Measurements from ENCODE around the gene NCF2. TPM values are rescaled to one million over a fixed set of nuclear protein-coding genes. Genes with fewer than 3 reads are reported as not detected.

The NCF2 gene
- total RNA-seq, 1 donor from 2014 or later, result 5.9 TPM

- no peak for DNase-seq (ENCODE audit: low spot score)
- Mint-ChIP-seq H3K4me1 (ENCODE audit: low read depth) (peaks cover 18% of the 10 kb centered on the region), H3K27me3 (ENCODE audit: insufficient read depth) (no peaks in the 10 kb centered on the region), H3K4me3 (no peak overlapping the region), H3K36me3 (ENCODE audit: low read depth) (peaks cover 49% of the 10 kb centered on the region), H3K27ac (no peak overlapping the region), H3K9me3 (no peaks in the 10 kb centered on the region)
- intact Hi-C loops (cut with micrococcal nuclease), result loop anchor here (10.0 kb wide), 1 partner anchor 656 kb away; no protein-coding TSS in a partner anchor
Observed at GRCh38 chr1:183520379-183520778, 69.9 kb downstream of the NCF2 start.

GRCh38 chr1:183517401-183517800, 72.9 kb downstream of the NCF2 start:
- DNase-seq (ENCODE audit: low spot score), result no peak
- Mint-ChIP-seq H3K4me3 (no peak overlapping the region), H3K4me1 (ENCODE audit: low read depth) (peaks cover 31% of the 10 kb centered on the region), H3K27ac (no peak overlapping the region), H3K9me3 (no peaks in the 10 kb centered on the region), H3K36me3 (ENCODE audit: low read depth) (peaks cover 44% of the 10 kb centered on the region), H3K27me3 (ENCODE audit: insufficient read depth) (no peaks in the 10 kb centered on the region)
- intact Hi-C loops (cut with micrococcal nuclease), result no loop called here

- intact Hi-C loops (cut with micrococcal nuclease), result no loop called here
- H3K4me1 Mint-ChIP-seq (ENCODE audit: low read depth), result peaks cover 37% of the 10 kb centered on the region
- peaks cover 39% of the 10 kb centered on the region for H3K36me3 Mint-ChIP-seq (ENCODE audit: low read depth)
- no peak overlapping the region for H3K4me3 Mint-ChIP-seq
- H3K27ac Mint-ChIP-seq, result no peak overlapping the region
- no peaks in the 10 kb centered on the region for H3K27me3 Mint-ChIP-seq (ENCODE audit: insufficient read depth)
- no peak for DNase-seq (ENCODE audit: low spot score)
- no peaks in the 10 kb centered on the region for H3K9me3 Mint-ChIP-seq
Observed at GRCh38 chr1:183516725-183517124, 73.5 kb downstream of the NCF2 start.

GRCh38 chr1:183515002-183515689, 75.1 kb downstream of the NCF2 start:
- H3K36me3 Mint-ChIP-seq (ENCODE audit: low read depth), result peaks cover 29% of the 10 kb centered on the region
- no peaks in the 10 kb centered on the region for H3K9me3 Mint-ChIP-seq
- no peaks in the 10 kb centered on the region for H3K27me3 Mint-ChIP-seq (ENCODE audit: insufficient read depth)
- intact Hi-C loops (cut with micrococcal nuclease), result loop anchor here (2.0 kb wide), 1 partner anchor 32 kb away; no protein-coding TSS in a partner anchor
- no peak for DNase-seq (ENCODE audit: low spot score)
- peak overlapping the region; percentile 52 for H3K27ac Mint-ChIP-seq
- peaks cover 40% of the 10 kb centered on the region for H3K4me1 Mint-ChIP-seq (ENCODE audit: low read depth)
- H3K4me3 Mint-ChIP-seq, result no peak overlapping the region

- Mint-ChIP-seq H3K4me3 (no peak overlapping the region), H3K9me3 (no peaks in the 10 kb centered on the region), H3K27ac (no peak overlapping the region), H3K27me3 (ENCODE audit: insufficient read depth) (no peaks in the 10 kb centered on the region), H3K4me1 (ENCODE audit: low read depth) (peaks cover 39% of the 10 kb centered on the region), H3K36me3 (ENCODE audit: low read depth) (peaks cover 29% of the 10 kb centered on the region)
- no peak for DNase-seq (ENCODE audit: low spot score)
- intact Hi-C loops (cut with micrococcal nuclease), result loop anchor here (2.0 kb wide), 1 partner anchor 31 kb away; no protein-coding TSS in a partner anchor
Observed at GRCh38 chr1:183514235-183514634, 76.0 kb downstream of the NCF2 start.

GRCh38 chr1:183512450-183512849, 77.8 kb downstream of the NCF2 start:
- Mint-ChIP-seq H3K36me3 (ENCODE audit: low read depth) (peaks cover 20% of the 10 kb centered on the region), H3K27me3 (ENCODE audit: insufficient read depth) (no peaks in the 10 kb centered on the region), H3K9me3 (no peaks in the 10 kb centered on the region), H3K27ac (no peak overlapping the region), H3K4me1 (ENCODE audit: low read depth) (peaks cover 39% of the 10 kb centered on the region), H3K4me3 (no peak overlapping the region)
- intact Hi-C loops (cut with micrococcal nuclease), result loop anchor here (2.0 kb wide), 1 partner anchor 14 kb away; no protein-coding TSS in a partner anchor
- no peak for DNase-seq (ENCODE audit: low spot score)

GRCh38 chr1:183508694-183509093, 81.6 kb downstream of the NCF2 start:
- Mint-ChIP-seq H3K4me1 (ENCODE audit: low read depth) (peaks cover 17% of the 10 kb centered on the region), H3K36me3 (ENCODE audit: low read depth) (no peaks in the 10 kb centered on the region), H3K4me3 (no peak overlapping the region), H3K27ac (no peak overlapping the region), H3K27me3 (ENCODE audit: insufficient read depth) (no peaks in the 10 kb centered on the region), H3K9me3 (no peaks in the 10 kb centered on the region)
- intact Hi-C loops (cut with micrococcal nuclease), result no loop called here
- no peak for DNase-seq (ENCODE audit: low spot score)

GRCh38 chr1:183506561-183506960, 83.7 kb downstream of the NCF2 start:
- Mint-ChIP-seq H3K27me3 (ENCODE audit: insufficient read depth) (no peaks in the 10 kb centered on the region), H3K27ac (no peak overlapping the region), H3K9me3 (no peaks in the 10 kb centered on the region), H3K36me3 (ENCODE audit: low read depth) (peaks cover 2% of the 10 kb centered on the region), H3K4me3 (no peak overlapping the region), H3K4me1 (ENCODE audit: low read depth) (peaks cover 27% of the 10 kb centered on the region)
- DNase-seq (ENCODE audit: low spot score), result no peak
- intact Hi-C loops (cut with micrococcal nuclease), result no loop called here

Other genes starting within 250 kb of the NCF2 start
- not detected in 2 replicates for gene NMNAT2, start 172.1 kb downstream of the NCF2 start, total RNA-seq
- gene SMG7, start 118.0 kb downstream of the NCF2 start, total RNA-seq, result 86.1 and 86.4 TPM in 2 replicates
- gene ARPC5, start 45.3 kb upstream of the NCF2 start, total RNA-seq, result 146 and 154 TPM in 2 replicates
- gene APOBEC4, start 62.9 kb upstream of the NCF2 start, total RNA-seq, result not detected in 2 replicates
- gene RGL1, start 214.7 kb upstream of the NCF2 start, total RNA-seq, result 2.7 and 2.8 TPM in 2 replicates